GM21423 (cell line): ENCODE results near the gene ARHGAP9.
"Not testable (repeated sequence)": the region's sequence is repeated elsewhere in the genome, so short reads cannot be mapped to it uniquely, and the experiment has no call there.

Experiments used
- ATAC-seq: cut with Tn5 transposase; IDR thresholded peaks from one replicate; pipeline ENCODE4 v1.9.1; 2021; ENCODE audit warnings: mild to moderate bottlenecking, moderate library complexity; ENCODE audit not compliant: unreplicated experiment

Gene ARHGAP9

GRCh38 chr12:57441846-57442427 is 37.7 kb downstream of the ARHGAP9 start:
- no peak for ATAC-seq

DNA sequence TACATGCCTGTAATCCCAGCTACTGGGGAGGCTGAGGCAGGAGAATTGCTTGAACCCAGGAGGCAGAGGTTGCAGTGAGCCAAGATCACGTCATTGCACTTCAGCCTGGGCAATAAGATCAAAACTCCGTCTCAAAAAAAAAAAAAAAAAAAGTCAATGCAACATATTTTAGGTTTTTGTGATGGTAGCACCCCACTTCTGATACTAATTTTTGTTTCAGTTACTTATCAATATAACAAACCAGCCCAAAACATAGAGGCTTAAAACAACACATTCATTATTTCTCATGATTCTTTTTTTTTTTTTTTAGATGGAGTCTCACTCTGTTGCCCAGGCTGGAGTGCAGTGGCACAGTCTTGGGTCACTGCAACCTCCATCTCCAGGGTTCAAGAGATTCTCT is 38.3 kb downstream of the ARHGAP9 start:
- ATAC-seq = not testable (repeated sequence)

DNA sequence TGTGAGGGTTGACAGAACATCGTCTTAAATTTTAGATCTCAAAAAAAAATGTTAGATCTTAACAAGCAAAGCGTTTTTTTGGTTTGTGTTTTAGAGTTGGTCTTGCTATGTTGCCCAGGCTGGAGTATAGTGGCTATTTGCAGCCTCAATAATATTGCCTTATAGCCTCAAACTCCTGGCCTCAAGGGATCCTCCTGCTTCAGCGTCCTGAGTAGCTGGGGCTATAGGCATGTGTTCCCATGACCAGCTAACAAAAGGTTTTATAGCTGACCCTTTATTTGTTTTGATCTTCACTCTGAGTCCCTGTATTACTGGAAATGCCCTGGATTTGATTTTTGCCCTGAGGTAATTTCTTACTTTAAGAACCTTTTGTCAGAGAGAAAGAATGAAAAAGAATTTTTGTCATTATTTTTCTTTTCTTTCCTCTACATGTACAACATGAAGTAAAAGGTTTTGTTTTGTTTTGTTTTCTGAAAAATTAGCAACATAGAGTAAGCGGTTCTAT is 39.9 kb downstream of the ARHGAP9 start:
- no peak for ATAC-seq

DNA sequence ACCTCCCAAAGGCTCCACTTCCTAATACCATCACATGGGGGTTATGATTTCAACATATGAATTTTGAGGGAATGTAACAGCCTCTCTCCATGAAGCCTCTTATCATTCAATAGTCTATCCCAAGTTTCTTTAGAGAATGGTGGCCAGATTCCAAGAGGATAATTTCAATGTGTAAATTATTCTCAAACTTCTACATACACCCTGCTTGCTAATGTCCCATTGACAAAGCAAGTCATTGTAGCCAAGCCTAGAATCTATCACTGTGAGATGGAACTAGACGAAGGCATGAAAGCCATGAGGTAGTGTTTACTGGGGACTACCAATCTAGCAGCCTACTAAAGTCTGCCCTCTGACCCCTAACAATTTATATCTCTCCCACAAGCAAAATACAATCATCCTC is 41.3 kb downstream of the ARHGAP9 start:
- ATAC-seq = no peak

GRCh38 chr12:57435293-57435692 is 44.4 kb downstream of the ARHGAP9 start:
- no peak for ATAC-seq

DNA sequence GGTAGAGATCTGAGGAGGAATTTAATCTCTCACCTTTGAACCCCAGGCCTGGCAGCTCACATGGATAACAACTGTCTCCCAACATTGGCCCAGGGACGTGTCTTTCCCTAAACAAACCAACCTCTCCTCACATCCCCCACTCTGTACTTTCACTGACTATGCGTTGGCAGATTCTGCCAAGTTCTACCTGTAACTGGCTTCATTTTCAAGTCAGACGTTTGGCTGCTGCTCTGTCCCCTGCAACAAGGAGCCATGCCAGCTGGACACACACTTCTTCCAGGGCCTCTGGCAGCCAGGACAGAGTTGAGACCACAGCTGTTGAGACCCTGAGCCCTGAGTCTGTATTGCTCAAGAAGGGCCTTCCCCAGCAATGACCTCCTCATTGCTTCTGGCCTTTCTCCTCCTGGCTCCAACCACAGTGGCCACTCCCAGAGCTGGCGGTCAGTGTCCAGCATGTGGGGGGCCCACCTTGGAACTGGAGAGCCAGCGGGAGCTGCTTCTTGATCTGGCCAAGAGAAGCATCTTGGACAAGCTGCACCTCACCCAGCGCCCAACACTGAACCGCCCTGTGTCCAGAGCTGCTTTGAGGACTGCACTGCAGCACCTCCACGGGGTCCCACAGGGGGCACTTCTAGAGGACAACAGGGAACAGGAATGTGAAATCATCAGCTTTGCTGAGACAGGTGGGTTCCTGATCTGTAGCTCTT is 45.0 kb downstream of the ARHGAP9 start, which contains the start of gene INHBC:
TSS of gene INHBC (plus strand) at position 268 of the 707 bp plus-strand sequence. CDS start at position 371, 103 bp downstream.
- ATAC-seq = no peak

- ATAC-seq = no peak
These were observed 46.3 kb downstream of the ARHGAP9 start for GRCh38 chr12:57433370-57433769.

GRCh38 chr12:57431654-57432188 is 47.9 kb downstream of the ARHGAP9 start:
- no peak for ATAC-seq

- ATAC-seq = peak; percentile 95
These were observed 48.6 kb downstream of the ARHGAP9 start, which contains the start of gene R3HDM2 for GRCh38 chr12:57430931-57431566. TSS of gene R3HDM2 (minus strand) at chr12:57431043. CDS start at chr12:57310428, 120,615 bp downstream.

GRCh38 chr12:57430112-57430930 is 49.3 kb downstream of the ARHGAP9 start:
- ATAC-seq = peak; percentile 52

DNA sequence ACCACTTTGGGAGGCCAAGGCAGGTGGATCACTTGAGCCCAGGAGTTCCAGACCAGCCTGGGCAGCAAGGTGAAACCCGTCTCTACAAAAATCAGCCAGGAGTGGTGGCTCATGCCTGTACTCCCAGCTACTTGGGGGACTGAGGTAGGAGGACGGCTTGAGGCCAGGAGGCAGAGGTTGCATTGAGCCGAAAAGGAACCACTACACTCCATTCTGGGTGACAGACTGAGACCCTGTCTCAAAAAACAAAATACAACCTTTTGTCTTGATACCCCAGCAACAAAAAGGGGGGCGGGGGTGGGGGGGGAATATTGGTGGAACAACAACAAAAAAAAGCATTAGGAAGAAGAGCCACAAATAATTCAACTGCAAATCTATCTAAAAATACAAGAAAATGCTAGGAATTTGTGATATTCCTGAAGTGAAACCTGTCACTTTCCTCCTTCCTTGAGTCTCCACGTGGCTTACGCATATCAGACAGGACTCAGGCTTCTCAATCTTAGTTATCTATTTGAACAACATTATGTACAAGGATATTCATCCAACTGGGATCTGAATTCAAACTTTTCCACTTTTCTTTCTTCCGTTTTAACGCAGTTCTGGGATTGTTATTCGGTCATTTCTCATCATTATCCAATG is 50.1 kb downstream of the ARHGAP9 start:
- no peak for ATAC-seq

GRCh38 chr12:57428965-57429364 is 50.7 kb downstream of the ARHGAP9 start:
- ATAC-seq = no peak

- not testable (repeated sequence) for ATAC-seq
These were observed 52.7 kb downstream of the ARHGAP9 start for GRCh38 chr12:57426948-57427347.
